SK-N-SH treated with all-trans-retinoic acid at 6 μM for 48 hours (cell line): ENCODE results near the gene OPA3.

Experiments used
- GLIS3 ChIP-seq: fragments of 250-450 bp; sonication (Bioruptor Pico); IDR thresholded peaks from 2 replicates; pipeline ENCODE4 v1.5.0; 2020; ENCODE audit warnings: mild to moderate bottlenecking, moderate library complexity
- OSR1 ChIP-seq: fragments of 250-450 bp; sonication (Bioruptor Pico); IDR thresholded peaks from 2 replicates; pipeline ENCODE4 v1.8.0; 2022; ENCODE audit warnings: moderate library complexity, mild to moderate bottlenecking, inconsistent platforms
- SNAI2 ChIP-seq: fragments of 250-450 bp; sonication (Bioruptor Pico); IDR thresholded peaks from 2 replicates; pipeline ENCODE4 v1.5.0; 2020; ENCODE audit warnings: mild to moderate bottlenecking, moderate library complexity
- TCF4 ChIP-seq: fragments of 250-450 bp; sonication (Bioruptor Pico); IDR thresholded peaks from 2 replicates; pipeline ENCODE4 v1.8.0; 2021; ENCODE audit warnings: mild to moderate bottlenecking, moderate library complexity, borderline replicate concordance
- TOX ChIP-seq: fragments of 250-450 bp; sonication (Bioruptor Pico); IDR thresholded peaks from 2 replicates; pipeline ENCODE4 v1.8.0; 2021; ENCODE audit warnings: mild to moderate bottlenecking, moderate library complexity, borderline replicate concordance
- ZC3H10 ChIP-seq: fragments of 250-450 bp; sonication (Bioruptor Pico); IDR thresholded peaks from 2 replicates; pipeline ENCODE4 v1.5.1; 2021; ENCODE audit warnings: mild to moderate bottlenecking, moderate library complexity
- ZFP3 ChIP-seq: fragments of 250-450 bp; sonication (Bioruptor Pico); IDR thresholded peaks from 2 replicates; pipeline ENCODE4 v1.5.0; 2020; ENCODE audit warnings: mild to moderate bottlenecking, moderate library complexity
- ZFP30 ChIP-seq: fragments of 450-650 bp; formaldehyde crosslinking; IDR thresholded peaks from 2 replicates; pipeline ENCODE4 v1.5.0; 2022; ENCODE audit warnings: mild to moderate bottlenecking, moderate library complexity
- TF ChIP-seq, protein P1 (sequence below): fragments of 250-450 bp; sonication (Bioruptor Pico); IDR thresholded peaks from 2 replicates; pipeline ENCODE4 v1.5.0; 2020; ENCODE audit warnings: mild to moderate bottlenecking, moderate library complexity
- TF ChIP-seq, protein P2 (sequence below): fragments of 250-450 bp; sonication (Bioruptor Pico); IDR thresholded peaks from 2 replicates; pipeline ENCODE4 v1.5.1; 2020; ENCODE audit warnings: low read depth, mild to moderate bottlenecking, moderate library complexity
- TF ChIP-seq, protein P3 (sequence below): fragments of 250-450 bp; sonication (Bioruptor Pico); IDR thresholded peaks from 2 replicates; pipeline ENCODE4 v1.8.0; 2020; ENCODE audit warnings: mild to moderate bottlenecking, moderate library complexity, borderline replicate concordance

DNA sequence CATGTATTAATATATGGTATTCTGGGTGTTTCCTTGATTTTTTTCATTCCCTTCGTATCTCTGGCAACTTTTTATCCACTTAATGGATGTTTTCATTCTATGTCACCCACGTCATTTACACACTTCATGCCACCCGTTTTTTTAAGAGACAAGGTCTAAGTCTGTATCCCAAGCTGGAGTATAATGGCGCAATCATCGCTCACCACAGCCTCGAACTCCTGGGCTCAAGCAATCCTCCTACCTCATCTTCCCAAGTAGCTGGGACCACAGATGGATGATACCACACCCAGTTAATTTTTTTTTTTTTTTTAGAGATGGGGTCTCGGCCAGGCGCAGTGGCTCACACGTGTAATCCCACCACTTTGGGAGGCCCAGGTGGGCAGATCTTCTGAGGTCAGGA is 80.7 kb downstream of the OPA3 start:
- TF ChIP-seq TCF4 (CRISPR knock-in tag) (no peak), ZFP30 (CRISPR knock-in tag) (no peak), TOX (CRISPR knock-in tag) (no peak), GLIS3 (no peak), OSR1 (CRISPR knock-in tag) (no peak), ZFP3 (CRISPR knock-in tag) (no peak), ZC3H10 (no peak), SNAI2 (CRISPR knock-in tag) (no peak)
- TF ChIP-seq, protein P1, sequence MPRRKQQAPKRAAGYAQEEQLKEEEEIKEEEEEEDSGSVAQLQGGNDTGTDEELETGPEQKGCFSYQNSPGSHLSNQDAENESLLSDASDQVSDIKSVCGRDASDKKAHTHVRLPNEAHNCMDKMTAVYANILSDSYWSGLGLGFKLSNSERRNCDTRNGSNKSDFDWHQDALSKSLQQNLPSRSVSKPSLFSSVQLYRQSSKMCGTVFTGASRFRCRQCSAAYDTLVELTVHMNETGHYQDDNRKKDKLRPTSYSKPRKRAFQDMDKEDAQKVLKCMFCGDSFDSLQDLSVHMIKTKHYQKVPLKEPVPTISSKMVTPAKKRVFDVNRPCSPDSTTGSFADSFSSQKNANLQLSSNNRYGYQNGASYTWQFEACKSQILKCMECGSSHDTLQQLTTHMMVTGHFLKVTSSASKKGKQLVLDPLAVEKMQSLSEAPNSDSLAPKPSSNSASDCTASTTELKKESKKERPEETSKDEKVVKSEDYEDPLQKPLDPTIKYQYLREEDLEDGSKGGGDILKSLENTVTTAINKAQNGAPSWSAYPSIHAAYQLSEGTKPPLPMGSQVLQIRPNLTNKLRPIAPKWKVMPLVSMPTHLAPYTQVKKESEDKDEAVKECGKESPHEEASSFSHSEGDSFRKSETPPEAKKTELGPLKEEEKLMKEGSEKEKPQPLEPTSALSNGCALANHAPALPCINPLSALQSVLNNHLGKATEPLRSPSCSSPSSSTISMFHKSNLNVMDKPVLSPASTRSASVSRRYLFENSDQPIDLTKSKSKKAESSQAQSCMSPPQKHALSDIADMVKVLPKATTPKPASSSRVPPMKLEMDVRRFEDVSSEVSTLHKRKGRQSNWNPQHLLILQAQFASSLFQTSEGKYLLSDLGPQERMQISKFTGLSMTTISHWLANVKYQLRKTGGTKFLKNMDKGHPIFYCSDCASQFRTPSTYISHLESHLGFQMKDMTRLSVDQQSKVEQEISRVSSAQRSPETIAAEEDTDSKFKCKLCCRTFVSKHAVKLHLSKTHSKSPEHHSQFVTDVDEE, result no peak
- TF ChIP-seq, protein P2, sequence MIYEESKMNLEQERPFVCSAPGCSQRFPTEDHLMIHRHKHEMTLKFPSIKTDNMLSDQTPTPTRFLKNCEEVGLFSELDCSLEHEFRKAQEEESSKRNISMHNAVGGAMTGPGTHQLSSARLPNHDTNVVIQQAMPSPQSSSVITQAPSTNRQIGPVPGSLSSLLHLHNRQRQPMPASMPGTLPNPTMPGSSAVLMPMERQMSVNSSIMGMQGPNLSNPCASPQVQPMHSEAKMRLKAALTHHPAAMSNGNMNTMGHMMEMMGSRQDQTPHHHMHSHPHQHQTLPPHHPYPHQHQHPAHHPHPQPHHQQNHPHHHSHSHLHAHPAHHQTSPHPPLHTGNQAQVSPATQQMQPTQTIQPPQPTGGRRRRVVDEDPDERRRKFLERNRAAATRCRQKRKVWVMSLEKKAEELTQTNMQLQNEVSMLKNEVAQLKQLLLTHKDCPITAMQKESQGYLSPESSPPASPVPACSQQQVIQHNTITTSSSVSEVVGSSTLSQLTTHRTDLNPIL (CRISPR knock-in tag), result no peak
- TF ChIP-seq, protein P3, sequence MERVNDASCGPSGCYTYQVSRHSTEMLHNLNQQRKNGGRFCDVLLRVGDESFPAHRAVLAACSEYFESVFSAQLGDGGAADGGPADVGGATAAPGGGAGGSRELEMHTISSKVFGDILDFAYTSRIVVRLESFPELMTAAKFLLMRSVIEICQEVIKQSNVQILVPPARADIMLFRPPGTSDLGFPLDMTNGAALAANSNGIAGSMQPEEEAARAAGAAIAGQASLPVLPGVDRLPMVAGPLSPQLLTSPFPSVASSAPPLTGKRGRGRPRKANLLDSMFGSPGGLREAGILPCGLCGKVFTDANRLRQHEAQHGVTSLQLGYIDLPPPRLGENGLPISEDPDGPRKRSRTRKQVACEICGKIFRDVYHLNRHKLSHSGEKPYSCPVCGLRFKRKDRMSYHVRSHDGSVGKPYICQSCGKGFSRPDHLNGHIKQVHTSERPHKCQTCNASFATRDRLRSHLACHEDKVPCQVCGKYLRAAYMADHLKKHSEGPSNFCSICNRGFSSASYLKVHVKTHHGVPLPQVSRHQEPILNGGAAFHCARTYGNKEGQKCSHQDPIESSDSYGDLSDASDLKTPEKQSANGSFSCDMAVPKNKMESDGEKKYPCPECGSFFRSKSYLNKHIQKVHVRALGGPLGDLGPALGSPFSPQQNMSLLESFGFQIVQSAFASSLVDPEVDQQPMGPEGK (CRISPR knock-in tag), result no peak
